Stimulated activated CD4-positive, alpha-beta T cell treated with anti-CD3 and anti-CD28 coated beads, TNF-alpha, amount 100 ng/mL, for 1 hour (primary cell): Measurements from ENCODE around the gene PCIF1.
"Not testable (repeated sequence)": the region's sequence is repeated elsewhere in the genome, so short reads cannot be mapped to it uniquely, and the experiment has no call there.

Experiments used
- DNase-seq, 3 donors: peaks; one replicate each; pipeline ENCODE4 v3.0.0-alpha.2; 2020; ENCODE audit warnings: low read depth in 3 of 3, low spot score in 1 of 3

PCIF1 gene

DNA sequence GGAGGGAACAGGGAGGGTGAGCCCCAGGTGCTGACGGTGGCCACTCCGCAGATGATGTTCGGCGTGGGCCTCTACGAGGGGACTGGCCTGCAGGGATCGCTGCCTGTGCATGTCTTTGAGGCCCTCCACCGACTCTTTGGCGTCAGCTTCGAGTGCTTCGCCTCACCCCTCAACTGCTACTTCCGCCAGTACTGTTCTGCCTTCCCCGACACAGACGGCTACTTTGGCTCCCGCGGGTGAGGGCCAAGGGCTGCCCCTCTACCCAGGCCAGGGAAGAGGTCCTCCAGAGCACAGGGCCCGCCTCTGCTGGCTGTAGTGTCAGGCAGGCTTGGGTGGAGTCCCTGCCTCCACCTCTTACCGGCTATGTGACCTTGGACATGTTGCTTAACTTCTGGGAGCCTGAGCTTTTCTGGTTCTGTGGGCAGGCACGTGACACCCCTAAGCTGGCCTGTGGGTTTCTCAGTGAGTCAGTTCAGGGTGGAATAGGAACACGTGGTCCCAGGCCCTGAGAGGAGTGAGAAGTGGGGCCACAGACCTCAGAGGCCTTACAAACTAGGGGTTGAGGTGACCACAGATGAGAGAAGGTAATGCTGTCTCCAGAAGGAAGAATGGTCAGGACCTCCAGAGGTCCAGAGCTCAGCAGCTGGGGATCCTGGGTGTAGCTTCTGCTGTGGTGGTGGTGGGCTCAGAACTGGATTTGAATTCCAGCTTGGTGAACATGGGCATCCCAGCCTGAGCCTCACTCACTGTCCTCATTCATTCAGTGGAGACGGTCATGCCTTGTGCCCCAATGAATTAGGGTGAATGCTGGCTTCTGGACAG lies 11.9 kb downstream of the PCIF1 start:
- DNase-seq, result no peak

DNA sequence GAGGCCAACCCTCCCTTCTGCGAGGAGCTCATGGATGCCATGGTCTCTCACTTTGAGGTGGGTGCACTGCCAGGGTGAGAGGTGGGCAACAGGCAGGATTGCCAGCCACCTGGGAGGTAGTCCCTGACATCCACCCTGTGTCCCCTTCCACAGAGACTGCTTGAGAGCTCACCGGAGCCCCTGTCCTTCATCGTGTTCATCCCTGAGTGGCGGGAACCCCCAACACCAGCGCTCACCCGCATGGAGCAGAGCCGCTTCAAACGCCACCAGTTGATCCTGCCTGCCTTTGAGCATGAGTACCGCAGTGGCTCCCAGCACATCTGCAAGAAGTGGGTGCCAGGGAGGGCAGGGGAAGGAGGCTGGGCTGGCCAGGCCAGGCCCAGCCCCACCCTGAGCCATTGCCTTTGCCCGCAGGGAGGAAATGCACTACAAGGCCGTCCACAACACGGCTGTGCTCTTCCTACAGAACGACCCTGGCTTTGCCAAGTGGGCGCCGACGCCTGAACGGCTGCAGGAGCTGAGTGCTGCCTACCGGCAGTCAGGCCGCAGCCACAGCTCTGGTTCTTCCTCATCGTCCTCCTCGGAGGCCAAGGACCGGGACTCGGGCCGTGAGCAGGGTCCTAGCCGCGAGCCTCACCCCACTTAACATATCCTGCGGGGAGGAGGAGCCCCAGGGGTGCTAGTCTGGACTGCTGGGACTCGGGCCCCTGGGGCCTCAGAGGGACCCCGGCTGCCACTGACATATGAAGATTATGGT lies 12.8 kb downstream of the PCIF1 start:
- no peak for DNase-seq

DNA sequence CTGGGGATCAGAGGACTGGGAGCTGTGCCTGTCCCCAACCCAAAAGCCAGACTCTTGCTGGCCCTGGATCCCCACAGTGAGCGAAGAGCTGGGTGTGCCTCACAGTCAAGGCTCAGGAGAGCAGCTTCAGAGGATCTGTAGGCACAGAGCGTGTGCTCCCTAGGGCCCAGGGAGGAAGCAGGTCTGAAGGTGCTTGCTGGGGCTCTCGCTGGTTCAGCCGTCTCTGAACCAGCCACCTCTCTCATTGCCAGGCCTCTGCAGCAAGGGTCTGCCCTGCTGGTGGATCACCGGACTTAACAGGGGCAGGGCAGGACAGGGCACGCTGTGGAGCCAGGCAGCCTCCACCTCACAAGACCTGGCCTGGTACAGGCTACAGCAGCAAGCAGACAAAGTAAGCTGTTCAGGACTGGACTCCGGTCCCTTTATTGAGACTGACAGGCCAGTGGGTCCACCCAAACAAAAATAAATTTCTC lies 13.8 kb downstream of the PCIF1 start:
- no peak for DNase-seq

DNA sequence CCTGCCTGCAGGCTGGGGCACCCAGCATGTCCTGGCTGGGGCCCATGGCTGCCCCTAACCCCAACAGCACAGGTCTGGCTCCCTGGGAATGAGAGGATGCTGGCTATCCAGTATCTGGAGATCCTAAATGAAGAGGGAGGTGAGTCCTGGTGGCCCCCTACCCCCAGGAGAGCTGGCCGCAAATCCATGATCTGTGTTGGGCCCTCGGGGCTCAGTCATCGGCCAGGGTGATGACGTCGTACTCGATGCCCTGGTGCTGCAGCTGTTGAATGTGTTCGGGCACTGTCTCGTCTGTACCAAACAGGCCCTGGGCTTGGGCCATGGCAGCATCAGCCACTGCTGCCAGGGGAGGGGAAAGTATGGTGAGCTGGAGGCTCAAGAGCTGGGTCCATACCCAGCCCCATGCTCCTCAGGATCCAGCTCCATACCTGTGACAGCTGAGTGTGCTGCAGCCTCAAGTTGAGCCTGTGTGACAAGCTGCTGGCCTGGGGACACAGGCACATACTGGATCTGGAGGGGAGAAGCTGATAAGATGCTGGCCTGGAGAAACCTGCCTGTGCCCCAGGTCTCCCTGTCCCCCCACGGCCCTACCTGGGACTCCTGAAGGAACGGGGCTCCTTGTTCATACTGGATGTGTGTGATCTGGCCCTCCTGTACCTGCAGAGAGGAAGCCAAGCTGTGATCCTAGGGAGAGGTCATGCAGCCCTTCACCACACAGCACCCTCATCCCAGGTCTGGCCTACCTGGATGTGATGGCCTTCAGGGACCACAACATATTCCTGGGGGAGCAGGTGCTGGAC lies 14.5 kb downstream of the PCIF1 start:
- no peak for DNase-seq

DNA sequence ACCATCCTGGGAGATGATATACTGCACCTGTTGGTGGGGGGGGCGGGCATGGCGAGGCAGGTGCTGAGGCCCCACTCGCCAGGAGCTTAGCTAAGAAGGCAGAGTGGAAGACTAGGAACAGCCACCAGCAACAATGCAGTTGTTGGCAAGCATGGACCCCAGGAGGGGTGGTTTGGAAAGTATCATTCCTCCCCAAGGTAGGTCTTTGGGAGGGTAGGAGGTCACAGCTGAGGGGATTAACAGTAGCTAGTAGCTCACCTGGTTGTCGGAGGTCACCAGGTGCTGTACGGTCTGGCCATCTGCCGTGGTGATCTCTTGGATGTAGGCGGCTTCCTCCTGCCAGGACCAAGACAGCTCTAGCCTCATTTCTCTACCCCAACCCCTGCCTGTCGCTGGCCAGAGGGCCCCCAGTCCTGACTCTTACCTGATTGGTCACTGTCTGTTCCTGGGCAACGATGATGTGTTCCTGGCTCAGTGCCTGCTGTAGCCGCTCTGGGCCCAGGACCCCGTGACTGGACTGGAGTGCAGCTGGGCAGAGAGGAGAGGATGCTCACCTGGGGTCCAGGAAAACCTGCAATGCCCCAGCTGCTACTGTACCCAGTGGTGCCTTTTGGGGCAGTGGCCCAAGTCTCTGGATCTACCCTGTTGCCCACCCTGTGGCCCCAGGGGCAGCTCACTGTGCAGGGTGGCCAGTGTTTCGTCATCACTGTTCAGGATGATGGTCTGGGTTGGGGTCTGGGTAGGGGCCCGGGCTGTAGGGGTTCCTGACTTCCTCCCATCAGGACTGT lies 15.3 kb downstream of the PCIF1 start:
- DNase-seq, result no peak

DNA sequence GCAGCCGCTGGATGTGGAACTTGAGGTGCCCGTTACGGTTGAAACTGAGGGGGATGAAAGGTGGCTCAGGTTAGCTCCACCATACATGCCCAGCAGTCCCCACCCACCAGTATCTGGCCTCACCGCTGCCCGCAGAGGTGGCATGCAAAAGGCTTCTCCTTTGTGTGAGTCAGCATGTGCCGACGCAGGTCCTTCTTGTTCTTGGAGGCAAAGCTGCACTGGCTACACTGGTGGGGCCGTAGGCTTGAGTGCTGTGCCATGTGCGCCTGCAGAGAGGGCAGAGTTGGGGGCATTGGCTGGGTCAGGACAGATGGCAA lies 15.8 kb downstream of the PCIF1 start:
- DNase-seq, result no peak

DNA sequence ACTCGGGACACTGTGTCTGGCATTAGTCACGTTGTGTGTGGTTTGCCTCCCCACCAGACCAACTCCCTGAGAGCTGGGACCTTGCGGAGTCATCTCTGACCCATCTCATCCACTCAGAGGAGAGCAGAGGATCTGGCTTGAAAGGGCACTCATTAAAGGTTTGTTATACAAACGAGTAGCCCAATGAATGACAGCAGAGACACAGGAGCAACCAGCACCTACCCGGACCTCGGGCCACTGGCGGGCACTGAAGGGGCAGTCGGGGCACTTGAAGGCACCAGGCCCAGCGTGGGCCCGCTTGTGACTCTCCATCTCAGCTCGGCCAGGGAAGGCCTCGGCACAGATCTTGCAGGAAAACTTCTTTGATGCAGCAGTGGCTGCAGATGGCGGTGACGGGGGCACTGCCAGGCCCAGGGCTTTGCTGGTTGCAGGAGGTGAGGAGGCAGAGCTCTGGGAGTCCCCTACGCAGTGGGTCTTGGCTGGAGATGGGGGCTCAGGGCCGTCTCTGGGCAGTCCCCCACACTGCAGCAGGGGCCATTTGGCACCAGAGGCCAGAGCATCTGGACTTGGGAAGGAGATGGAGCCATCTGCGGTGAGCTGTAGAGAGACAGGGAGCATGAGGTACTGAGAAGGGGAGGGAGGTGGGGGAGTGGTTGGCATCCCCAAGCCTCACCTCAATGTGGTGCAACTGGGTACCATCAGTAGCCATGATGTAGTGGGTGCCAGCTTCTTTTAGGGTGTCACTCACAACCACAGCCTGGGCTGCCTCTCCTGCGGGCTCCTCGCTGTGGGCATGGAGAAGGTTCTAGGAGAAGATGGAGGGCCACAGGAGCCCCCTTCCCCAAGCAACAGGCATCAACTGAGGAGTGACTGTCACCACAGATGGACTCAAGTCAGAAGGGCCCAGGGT lies 17.7 kb downstream of the PCIF1 start:
- no peak for DNase-seq

DNA sequence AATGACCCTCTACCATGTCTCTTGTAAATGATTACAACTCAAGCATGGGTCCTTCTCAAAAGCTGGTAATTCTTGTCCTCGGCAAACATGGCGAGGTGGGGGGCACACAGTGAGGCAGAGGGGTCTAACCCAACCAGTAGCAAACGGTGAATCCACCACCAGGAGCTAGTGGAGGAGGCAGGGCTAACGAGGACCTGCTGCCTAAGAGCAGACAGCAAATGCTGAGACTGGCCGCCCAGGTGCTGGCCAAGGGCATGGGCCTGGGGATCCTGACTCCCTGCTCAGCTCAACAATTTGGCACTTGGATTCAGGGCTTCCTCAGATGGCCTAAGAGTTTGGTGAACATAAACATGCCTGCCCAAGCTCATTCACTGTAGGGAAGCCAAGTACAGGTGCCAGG lies 18.4 kb downstream of the PCIF1 start:
- DNase-seq, result no peak

DNA sequence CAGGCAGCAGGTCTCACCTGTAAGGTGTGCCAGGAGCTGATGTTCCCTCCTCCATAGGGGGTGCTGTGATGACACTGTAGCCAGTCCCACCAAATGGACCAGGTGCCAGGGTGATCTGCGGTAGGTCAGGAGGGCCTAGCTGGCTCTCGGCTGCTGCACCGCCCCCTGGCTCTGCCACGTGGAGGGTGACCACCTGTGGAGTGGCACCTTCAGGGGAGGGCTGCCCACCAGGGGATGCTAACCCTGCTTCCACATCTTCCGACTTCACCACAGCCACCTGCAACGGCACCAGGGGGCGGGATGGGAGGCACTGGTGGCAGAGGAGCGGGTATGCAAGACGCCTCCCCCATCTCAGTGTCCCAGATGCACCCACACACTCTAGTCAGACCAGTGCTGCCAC lies 19.2 kb downstream of the PCIF1 start:
- no peak for DNase-seq

DNA sequence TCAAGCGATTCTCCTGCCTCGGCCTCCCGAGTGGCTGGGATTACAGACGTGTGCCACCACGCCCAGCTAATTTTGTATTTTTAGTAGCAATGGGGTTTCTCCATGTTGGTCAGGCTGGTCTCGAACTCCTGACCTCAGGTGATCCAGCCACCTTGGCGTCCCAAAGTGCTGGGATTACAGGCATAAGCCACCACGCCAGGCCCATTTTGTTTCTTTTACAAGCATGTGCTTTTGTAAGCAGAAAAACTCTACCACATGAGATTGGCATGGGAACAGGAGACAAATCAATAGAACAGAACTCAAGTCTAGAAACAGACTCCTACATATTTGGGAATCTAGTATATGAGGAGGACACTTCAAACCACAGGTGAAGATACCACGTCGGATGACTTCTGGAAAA lies 21.8 kb downstream of the PCIF1 start:
- DNase-seq, result not testable (repeated sequence)

DNA sequence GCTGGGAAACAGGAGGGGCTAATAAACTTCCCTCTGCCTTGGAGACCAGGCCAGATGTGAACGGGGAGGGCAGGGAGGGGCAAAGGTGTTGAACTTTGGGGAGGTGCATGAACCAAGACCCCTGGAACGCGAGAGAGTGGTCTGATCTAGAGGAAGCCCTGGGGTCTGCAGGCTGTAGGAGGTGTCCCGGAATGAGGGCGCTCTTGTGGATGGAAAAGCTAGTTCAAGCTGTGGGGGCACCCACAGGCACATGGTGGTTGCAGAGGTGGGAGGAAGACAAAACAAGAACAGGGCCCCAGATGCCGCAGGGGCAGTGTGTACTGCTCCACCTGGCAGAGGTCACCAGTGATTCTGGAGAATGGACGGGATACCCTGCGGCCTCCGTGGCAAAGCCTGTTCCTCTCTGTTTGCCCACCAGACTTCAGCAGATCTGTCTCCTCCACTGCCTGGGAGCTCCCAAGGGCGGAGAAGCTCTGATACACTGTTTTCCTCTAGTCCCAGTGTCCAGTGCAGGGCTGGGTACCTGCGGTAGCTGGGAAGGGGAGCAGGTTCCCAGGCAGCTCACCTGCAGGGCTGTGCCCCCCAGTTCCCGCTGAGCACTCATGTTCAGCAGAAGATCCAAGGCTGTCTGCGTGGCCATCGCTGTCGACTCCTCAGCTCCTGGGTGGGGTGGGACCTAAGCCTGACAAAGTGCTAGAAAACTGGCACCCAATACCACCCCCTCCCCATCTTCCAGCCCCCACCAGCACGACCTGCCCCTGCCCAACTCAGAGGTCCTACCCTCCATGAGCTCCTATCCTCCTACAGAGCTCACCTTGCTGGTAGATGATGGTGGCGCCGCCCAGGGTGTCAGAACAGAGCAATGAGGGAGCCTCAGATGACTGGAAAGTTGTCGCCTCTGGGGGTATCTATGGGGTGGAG lies 22.8 kb downstream of the PCIF1 start:
- DNase-seq, result no peak

DNA sequence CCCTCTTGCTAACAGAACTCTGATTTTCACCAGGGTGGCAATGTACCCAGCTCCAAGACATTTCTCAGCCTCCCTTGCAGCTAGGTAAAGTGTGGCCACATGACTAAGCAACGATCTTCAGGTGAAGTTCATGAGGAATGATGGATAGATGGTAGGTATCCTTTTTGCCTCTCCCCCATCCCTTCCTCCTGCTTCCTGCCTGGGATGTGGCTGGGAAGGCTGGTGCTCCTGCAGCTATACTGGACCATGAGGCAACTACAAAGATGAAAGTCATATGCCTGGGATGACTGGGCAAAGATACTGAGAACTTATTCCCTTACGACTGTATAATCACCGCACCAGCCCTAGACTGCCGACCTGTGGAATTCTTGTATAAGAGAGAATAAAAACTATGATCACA lies 24.1 kb downstream of the PCIF1 start:
- DNase-seq, result no peak

DNA sequence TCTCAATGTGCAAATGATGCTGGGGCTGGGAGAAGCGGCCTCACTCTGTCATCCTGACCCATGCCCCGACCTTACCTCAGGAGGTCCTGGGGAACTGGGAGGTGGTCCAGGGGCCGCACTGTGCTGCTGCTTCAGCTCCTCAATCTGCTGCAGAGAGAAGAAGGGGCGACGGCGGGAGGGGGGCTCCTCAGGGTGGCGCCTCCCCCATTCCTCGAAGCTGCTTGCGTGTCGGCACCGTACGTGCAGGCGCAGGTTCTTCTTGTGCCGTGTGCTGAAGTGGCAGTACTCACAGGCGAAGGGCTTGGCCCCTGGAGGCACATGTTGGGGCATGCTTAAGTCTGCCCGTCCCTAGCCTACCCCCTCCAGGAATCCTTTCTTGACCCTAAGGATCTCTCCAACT lies 24.6 kb downstream of the PCIF1 start:
- no peak for DNase-seq

DNA sequence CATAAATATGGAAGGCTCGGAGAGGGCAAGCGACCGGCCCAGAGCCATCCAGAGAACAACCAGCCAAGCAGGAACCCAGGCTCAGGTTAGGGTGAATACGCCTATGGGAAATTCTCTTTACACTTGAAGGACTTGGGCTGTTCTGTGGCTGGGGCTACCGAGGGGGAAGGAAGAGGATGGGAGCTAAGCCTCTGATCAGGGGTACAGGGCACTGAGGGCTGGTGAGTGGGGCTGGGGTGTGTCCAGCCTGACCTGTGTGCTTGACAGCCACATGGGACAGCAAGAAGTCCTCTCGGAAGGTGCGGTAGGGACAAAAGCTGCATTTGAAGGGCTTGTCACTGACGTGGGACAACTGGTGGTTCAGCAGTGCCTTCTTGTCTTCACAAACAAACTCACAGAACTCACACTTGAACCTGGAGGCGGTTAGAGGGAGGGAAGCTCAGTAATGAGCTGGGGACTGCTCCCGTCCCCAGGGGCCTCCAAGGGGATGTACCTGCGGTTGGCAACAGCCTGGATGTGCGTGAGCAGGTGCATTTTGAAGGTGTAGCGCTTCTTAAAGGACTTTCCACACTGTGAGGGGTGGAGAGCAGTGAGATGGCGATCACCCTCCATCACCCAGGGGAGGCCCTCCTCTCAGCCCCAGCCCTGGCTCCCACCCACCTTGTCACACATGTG lies 25.6 kb downstream of the PCIF1 start:
- no peak for DNase-seq

DNA sequence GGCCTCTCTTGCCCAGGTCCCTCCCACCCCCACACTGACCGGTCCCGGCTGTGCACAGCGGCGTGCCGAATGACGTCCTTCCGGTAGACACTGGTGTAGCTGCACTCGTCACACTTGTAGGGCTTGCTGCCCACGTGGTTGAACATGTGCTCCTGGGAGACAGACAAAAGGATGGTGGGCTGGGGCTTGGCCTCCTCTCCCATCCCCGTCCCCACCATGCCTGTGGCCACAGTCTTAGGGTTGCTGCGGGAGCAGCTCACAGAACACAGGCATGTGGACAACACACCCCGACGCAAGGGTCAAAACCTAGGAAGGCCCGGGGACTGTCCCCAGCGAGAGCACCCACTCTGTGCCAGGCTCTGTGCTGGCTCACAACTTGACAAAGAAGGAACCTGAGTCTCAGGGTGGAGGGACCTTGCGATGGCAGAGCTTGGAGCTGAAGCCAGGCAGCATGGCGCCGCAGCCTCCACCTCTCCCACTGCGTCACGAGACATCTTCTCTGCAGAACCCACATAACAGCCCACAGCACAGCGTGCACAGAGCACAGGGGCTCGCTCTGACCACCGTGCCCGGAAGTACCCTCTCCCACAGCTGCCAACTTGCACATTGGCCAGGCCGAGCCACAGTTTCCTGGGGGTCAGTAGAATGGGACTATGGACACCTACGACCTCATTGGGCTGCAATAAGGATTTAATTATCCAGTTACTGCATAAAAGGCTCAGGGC lies 27.7 kb downstream of the PCIF1 start:
- no peak for DNase-seq

DNA sequence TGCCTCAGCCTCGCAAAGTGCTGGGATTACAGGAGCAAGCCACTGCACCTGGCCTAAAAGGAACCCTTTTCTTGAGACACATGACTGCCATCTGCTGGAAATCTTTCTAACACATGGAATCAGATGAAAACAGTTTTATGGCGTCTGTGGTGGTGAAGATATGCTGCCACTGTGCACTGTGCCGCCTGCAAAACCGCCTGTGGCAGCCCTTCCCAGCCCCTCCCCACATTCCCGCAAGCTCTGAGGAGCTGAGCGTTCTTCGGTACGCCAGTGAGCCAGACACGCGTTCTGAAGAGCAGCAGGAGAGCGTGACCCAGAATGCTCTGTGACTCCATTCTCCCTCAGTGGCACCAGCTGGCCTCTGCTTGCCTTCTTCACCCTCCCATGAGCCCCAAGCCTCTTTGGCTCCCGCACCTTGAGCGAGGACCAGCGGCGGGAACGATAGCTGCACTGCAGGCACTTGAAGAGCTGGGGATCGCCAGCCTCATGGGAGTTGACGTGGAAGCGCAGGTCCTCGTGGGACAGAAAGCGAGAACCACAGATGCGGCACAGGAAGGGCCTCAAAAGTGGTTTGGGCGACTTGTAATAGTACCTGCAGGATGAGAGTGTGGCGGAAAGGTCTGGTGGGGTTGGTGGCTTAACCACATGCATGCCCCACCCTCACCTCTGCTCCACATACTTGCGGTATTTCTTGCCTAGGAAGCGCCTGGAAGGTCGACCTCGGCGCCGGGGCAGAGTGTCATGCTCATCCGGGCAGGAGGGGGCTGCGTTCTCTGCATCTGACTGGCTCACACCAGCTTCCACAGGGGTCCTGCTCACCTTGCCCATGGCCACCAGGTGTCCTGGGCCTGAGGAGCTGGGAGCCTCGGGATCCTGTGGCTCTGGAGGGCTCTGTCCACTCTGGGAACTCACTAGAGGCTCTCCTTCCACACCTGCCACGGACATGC lies 28.8 kb downstream of the PCIF1 start:
- DNase-seq, result no peak

DNA sequence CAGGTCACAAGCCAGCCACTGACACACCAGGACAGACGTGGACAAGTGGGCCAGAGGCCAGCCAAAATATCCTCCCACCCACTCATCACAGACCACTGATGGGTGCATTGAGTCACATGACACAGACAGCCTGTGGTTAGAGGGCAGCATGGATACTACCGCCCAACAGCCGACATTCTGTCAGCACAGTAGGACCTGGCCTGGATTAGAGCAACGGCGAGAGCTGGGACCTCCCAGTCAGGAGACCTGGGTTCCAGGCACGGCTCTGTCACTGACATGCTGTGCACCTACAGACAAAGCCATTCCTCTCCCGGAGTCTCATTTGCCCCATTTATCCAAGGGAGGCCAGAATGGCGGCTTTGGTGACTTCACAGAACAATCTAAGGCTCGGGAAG lies 29.5 kb downstream of the PCIF1 start:
- no peak for DNase-seq
